Activated naive CD4-positive, alpha-beta T cell treated with anti-CD3 and anti-CD28 coated beads, Interleukin-2, amount 50 U/mL, for 24 hours (primary cell): ENCODE measurements around the gene GRHL3.

Source experiments
- H3K27ac Mint-ChIP-seq: one replicate; pipeline ENCODE4 v1.8.0; 2021; ENCODE audit warnings: mild to moderate bottlenecking, mixed read lengths
- H3K27me3 Mint-ChIP-seq: one replicate; pipeline ENCODE4 v1.8.0; 2021; ENCODE audit warnings: mixed read lengths
- H3K36me3 Mint-ChIP-seq: one replicate; pipeline ENCODE4 v1.8.0; 2021; ENCODE audit warnings: mixed read lengths
- H3K4me1 Mint-ChIP-seq: one replicate; pipeline ENCODE4 v1.8.0; 2021; ENCODE audit warnings: mixed read lengths
- H3K4me3 Mint-ChIP-seq: one replicate; pipeline ENCODE4 v1.8.0; 2021; ENCODE audit warnings: mild to moderate bottlenecking, mixed read lengths
- H3K9me3 Mint-ChIP-seq: one replicate; pipeline ENCODE4 v1.8.0; 2021; ENCODE audit warnings: mixed read lengths

GRHL3 gene

GRCh38 chr1:24362982-24363614, 43.9 kb downstream of the GRHL3 start:
- H3K36me3 Mint-ChIP-seq = peaks cover 3% of the 10 kb centered on the region
- no peak overlapping the region for H3K27ac Mint-ChIP-seq
- no peak overlapping the region for H3K4me3 Mint-ChIP-seq
- H3K27me3 Mint-ChIP-seq = no peaks in the 10 kb centered on the region
- H3K9me3 Mint-ChIP-seq = no peaks in the 10 kb centered on the region
- H3K4me1 Mint-ChIP-seq = peaks cover 8% of the 10 kb centered on the region

- H3K4me1 Mint-ChIP-seq = peaks cover 8% of the 10 kb centered on the region
- no peak overlapping the region for H3K4me3 Mint-ChIP-seq
- H3K27ac Mint-ChIP-seq = no peak overlapping the region
- H3K9me3 Mint-ChIP-seq = no peaks in the 10 kb centered on the region
- H3K27me3 Mint-ChIP-seq = no peaks in the 10 kb centered on the region
- H3K36me3 Mint-ChIP-seq = peaks cover 3% of the 10 kb centered on the region
Observed at GRCh38 chr1:24363994-24364393, 44.8 kb downstream of the GRHL3 start.

GRCh38 chr1:24364605-24364974, 45.4 kb downstream of the GRHL3 start:
- H3K4me1 Mint-ChIP-seq = peaks cover 8% of the 10 kb centered on the region
- H3K4me3 Mint-ChIP-seq = no peak overlapping the region
- no peaks in the 10 kb centered on the region for H3K27me3 Mint-ChIP-seq
- H3K27ac Mint-ChIP-seq = no peak overlapping the region
- no peaks in the 10 kb centered on the region for H3K9me3 Mint-ChIP-seq
- peaks cover 3% of the 10 kb centered on the region for H3K36me3 Mint-ChIP-seq

- H3K9me3 Mint-ChIP-seq = no peaks in the 10 kb centered on the region
- H3K27me3 Mint-ChIP-seq = no peaks in the 10 kb centered on the region
- no peak overlapping the region for H3K27ac Mint-ChIP-seq
- H3K4me1 Mint-ChIP-seq = peaks cover 8% of the 10 kb centered on the region
- no peak overlapping the region for H3K4me3 Mint-ChIP-seq
- peaks cover 3% of the 10 kb centered on the region for H3K36me3 Mint-ChIP-seq
Observed at GRCh38 chr1:24364975-24365678, 46.0 kb downstream of the GRHL3 start.

- H3K27me3 Mint-ChIP-seq = no peaks in the 10 kb centered on the region
- peaks cover 8% of the 10 kb centered on the region for H3K4me1 Mint-ChIP-seq
- no peaks in the 10 kb centered on the region for H3K9me3 Mint-ChIP-seq
- H3K27ac Mint-ChIP-seq = no peak overlapping the region
- H3K36me3 Mint-ChIP-seq = no peaks in the 10 kb centered on the region
- no peak overlapping the region for H3K4me3 Mint-ChIP-seq
Observed at GRCh38 chr1:24366707-24367106, 47.5 kb downstream of the GRHL3 start.

GRCh38 chr1:24369199-24369598, 50.0 kb downstream of the GRHL3 start:
- Mint-ChIP-seq H3K36me3 (no peaks in the 10 kb centered on the region), H3K9me3 (no peaks in the 10 kb centered on the region), H3K4me3 (no peak overlapping the region), H3K27ac (no peak overlapping the region), H3K27me3 (no peaks in the 10 kb centered on the region), H3K4me1 (peaks cover 8% of the 10 kb centered on the region)

GRCh38 chr1:24369801-24370200, 50.6 kb downstream of the GRHL3 start:
- Mint-ChIP-seq H3K27me3 (no peaks in the 10 kb centered on the region), H3K4me3 (no peak overlapping the region), H3K36me3 (no peaks in the 10 kb centered on the region), H3K4me1 (peaks cover 7% of the 10 kb centered on the region), H3K9me3 (no peaks in the 10 kb centered on the region), H3K27ac (no peak overlapping the region)

GRCh38 chr1:24373044-24373443, 53.9 kb downstream of the GRHL3 start:
- no peaks in the 10 kb centered on the region for H3K9me3 Mint-ChIP-seq

GRCh38 chr1:24373710-24374109, 54.6 kb downstream of the GRHL3 start:
- no peak overlapping the region for H3K27ac Mint-ChIP-seq
- H3K27me3 Mint-ChIP-seq = no peaks in the 10 kb centered on the region
- no peaks in the 10 kb centered on the region for H3K9me3 Mint-ChIP-seq

More at GRCh38 chr1:24373044-24373443, 53.9 kb downstream of the GRHL3 start:
- no peak overlapping the region for H3K27ac Mint-ChIP-seq
- no peak overlapping the region for H3K4me3 Mint-ChIP-seq
- peaks cover 3% of the 10 kb centered on the region for H3K36me3 Mint-ChIP-seq
- no peaks in the 10 kb centered on the region for H3K27me3 Mint-ChIP-seq
- no peaks in the 10 kb centered on the region for H3K4me1 Mint-ChIP-seq

GRCh38 chr1:24374891-24375786, 56.0 kb downstream of the GRHL3 start:
- H3K4me1 Mint-ChIP-seq = no peaks in the 10 kb centered on the region
- H3K36me3 Mint-ChIP-seq = peaks cover 5% of the 10 kb centered on the region
- no peak overlapping the region for H3K4me3 Mint-ChIP-seq
- H3K27me3 Mint-ChIP-seq = no peaks in the 10 kb centered on the region
- no peaks in the 10 kb centered on the region for H3K9me3 Mint-ChIP-seq
- H3K27ac Mint-ChIP-seq = no peak overlapping the region

More at GRCh38 chr1:24373710-24374109, 54.6 kb downstream of the GRHL3 start:
- Mint-ChIP-seq H3K36me3 (peaks cover 3% of the 10 kb centered on the region), H3K4me1 (no peaks in the 10 kb centered on the region), H3K4me3 (no peak overlapping the region)

GRCh38 chr1:24379733-24380315, 60.7 kb downstream of the GRHL3 start:
- Mint-ChIP-seq H3K36me3 (peaks cover 7% of the 10 kb centered on the region), H3K27me3 (no peaks in the 10 kb centered on the region), H3K4me3 (no peak overlapping the region), H3K4me1 (peaks cover 6% of the 10 kb centered on the region), H3K9me3 (no peaks in the 10 kb centered on the region), H3K27ac (no peak overlapping the region)

GRCh38 chr1:24380508-24380907, 61.4 kb downstream of the GRHL3 start:
- H3K36me3 Mint-ChIP-seq = peaks cover 7% of the 10 kb centered on the region
- no peaks in the 10 kb centered on the region for H3K9me3 Mint-ChIP-seq
- H3K4me3 Mint-ChIP-seq = no peak overlapping the region
- H3K27ac Mint-ChIP-seq = no peak overlapping the region
- H3K4me1 Mint-ChIP-seq = peaks cover 12% of the 10 kb centered on the region
- H3K27me3 Mint-ChIP-seq = no peaks in the 10 kb centered on the region

GRCh38 chr1:24381256-24381655, 62.1 kb downstream of the GRHL3 start:
- no peaks in the 10 kb centered on the region for H3K27me3 Mint-ChIP-seq
- H3K36me3 Mint-ChIP-seq = peaks cover 7% of the 10 kb centered on the region
- no peak overlapping the region for H3K4me3 Mint-ChIP-seq
- no peaks in the 10 kb centered on the region for H3K9me3 Mint-ChIP-seq
- H3K27ac Mint-ChIP-seq = no peak overlapping the region
- peaks cover 16% of the 10 kb centered on the region for H3K4me1 Mint-ChIP-seq

GRCh38 chr1:24382165-24382577, 63.0 kb downstream of the GRHL3 start:
- Mint-ChIP-seq H3K27ac (no peak overlapping the region), H3K4me3 (no peak overlapping the region)

GRCh38 chr1:24383381-24383940, 64.3 kb downstream of the GRHL3 start:
- Mint-ChIP-seq H3K4me1 (peaks cover 16% of the 10 kb centered on the region), H3K27ac (peak overlapping the region; percentile 9), H3K27me3 (no peaks in the 10 kb centered on the region), H3K4me3 (no peak overlapping the region), H3K9me3 (no peaks in the 10 kb centered on the region), H3K36me3 (peaks cover 6% of the 10 kb centered on the region)

More at GRCh38 chr1:24382165-24382577, 63.0 kb downstream of the GRHL3 start:
- peaks cover 16% of the 10 kb centered on the region for H3K4me1 Mint-ChIP-seq
- H3K9me3 Mint-ChIP-seq = no peaks in the 10 kb centered on the region
- no peaks in the 10 kb centered on the region for H3K27me3 Mint-ChIP-seq
- peaks cover 9% of the 10 kb centered on the region for H3K36me3 Mint-ChIP-seq
